ENCODE results near the gene CCNB1IP1.

Gene CCNB1IP1

DNA sequence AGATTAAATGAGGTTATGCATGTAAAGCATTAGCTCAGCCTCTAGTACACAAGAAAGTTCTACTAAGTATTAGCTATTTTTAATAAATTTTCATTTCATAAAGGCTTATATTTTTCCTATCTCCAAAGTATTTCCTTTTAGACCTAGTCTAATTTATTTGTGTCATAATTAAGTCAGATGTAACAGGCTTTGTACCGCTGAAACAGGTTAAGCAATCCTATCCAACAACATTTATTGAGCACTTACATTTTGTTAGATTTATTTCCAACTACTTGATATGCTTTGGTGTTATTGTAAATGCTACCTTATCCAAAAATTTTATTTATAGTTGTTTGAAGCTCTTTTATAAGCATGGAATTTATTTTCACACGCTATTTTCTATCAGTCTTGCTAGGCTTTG is 8.6 kb upstream of the CCNB1IP1 start:
- TF ChIP-seq TEAD4 (IDR thresholded peaks at IDR 0.05) (no peak), CEBPB (IDR thresholded peaks at IDR 0.05) (no peak)
- TF ChIP-seq, protein P1, sequence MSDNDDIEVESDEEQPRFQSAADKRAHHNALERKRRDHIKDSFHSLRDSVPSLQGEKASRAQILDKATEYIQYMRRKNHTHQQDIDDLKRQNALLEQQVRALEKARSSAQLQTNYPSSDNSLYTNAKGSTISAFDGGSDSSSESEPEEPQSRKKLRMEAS (IDR thresholded peaks at IDR 0.05), result no peak

DNA sequence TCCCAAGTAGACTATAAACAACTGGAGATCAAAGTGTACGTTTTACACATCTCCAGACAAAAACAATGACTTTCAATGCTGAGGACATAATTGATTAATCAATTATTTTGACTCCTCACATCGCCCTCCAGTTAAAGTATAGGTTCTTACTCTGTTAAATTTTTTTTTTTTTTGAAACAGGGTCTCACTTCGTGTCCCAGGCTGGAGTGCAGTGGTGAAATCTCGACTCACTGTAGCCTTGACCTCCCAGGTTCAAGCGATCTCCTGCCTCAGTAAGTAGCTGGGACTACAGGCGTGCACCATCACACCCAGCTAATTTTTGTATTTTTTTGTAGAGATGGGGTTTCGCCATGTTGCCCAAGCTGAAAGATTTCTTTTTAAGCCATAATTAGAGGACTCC is 938 bp upstream of the CCNB1IP1 start:
- TF ChIP-seq EP300 (IDR thresholded peaks at IDR 0.05; ENCODE audit: borderline replicate concordance), result no peak
- no peak for TF ChIP-seq EGR1 (IDR thresholded peaks at IDR 0.05)
- no peak for TF ChIP-seq TCF12 (IDR thresholded peaks at IDR 0.05; ENCODE audit: low read depth)
- TF ChIP-seq, protein P2, sequence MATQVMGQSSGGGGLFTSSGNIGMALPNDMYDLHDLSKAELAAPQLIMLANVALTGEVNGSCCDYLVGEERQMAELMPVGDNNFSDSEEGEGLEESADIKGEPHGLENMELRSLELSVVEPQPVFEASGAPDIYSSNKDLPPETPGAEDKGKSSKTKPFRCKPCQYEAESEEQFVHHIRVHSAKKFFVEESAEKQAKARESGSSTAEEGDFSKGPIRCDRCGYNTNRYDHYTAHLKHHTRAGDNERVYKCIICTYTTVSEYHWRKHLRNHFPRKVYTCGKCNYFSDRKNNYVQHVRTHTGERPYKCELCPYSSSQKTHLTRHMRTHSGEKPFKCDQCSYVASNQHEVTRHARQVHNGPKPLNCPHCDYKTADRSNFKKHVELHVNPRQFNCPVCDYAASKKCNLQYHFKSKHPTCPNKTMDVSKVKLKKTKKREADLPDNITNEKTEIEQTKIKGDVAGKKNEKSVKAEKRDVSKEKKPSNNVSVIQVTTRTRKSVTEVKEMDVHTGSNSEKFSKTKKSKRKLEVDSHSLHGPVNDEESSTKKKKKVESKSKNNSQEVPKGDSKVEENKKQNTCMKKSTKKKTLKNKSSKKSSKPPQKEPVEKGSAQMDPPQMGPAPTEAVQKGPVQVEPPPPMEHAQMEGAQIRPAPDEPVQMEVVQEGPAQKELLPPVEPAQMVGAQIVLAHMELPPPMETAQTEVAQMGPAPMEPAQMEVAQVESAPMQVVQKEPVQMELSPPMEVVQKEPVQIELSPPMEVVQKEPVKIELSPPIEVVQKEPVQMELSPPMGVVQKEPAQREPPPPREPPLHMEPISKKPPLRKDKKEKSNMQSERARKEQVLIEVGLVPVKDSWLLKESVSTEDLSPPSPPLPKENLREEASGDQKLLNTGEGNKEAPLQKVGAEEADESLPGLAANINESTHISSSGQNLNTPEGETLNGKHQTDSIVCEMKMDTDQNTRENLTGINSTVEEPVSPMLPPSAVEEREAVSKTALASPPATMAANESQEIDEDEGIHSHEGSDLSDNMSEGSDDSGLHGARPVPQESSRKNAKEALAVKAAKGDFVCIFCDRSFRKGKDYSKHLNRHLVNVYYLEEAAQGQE (IDR thresholded peaks at IDR 0.05; ENCODE audit: low read depth), result no peak
- TF ChIP-seq NFIC (IDR thresholded peaks at IDR 0.05), result no peak
- no peak for TF ChIP-seq CEBPB (IDR thresholded peaks at IDR 0.05)
- TF ChIP-seq TEAD4 (IDR thresholded peaks at IDR 0.05), result no peak
- TF ChIP-seq, protein P1 (IDR thresholded peaks at IDR 0.05), result no peak
- no peak for TF ChIP-seq RAD21 (IDR thresholded peaks at IDR 0.05; ENCODE audit: low read depth)
- TF ChIP-seq YY1 (IDR thresholded peaks at IDR 0.05; ENCODE audit: low read depth), result no peak
- TF ChIP-seq ZBTB7A (IDR thresholded peaks at IDR 0.05; ENCODE audit: low read depth), result no peak
- TF ChIP-seq CREB1 (IDR thresholded peaks at IDR 0.05; ENCODE audit: low read depth), result no peak
- TF ChIP-seq FOXM1 (IDR thresholded peaks at IDR 0.05; ENCODE audit: borderline replicate concordance, low read depth), result no peak

DNA sequence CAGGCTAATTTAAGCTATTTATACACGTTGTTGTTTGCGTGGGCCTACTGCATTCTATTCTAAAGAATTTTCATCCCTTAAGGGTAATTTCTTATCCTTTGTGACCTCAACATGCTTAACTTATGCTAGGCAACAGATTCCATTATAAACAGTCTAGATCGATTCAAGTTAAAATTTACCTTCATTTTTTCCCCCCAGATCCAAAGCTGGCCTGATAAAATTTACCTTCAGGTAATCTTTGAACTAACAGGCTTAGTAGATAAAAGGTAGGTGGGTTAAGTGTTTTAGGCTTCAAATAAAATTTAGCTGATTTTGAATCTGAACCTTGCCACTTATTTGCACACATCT is 389 bp upstream of the CCNB1IP1 start:
- no peak for TF ChIP-seq TCF12 (IDR thresholded peaks at IDR 0.05; ENCODE audit: low read depth)
- no peak for TF ChIP-seq EP300 (IDR thresholded peaks at IDR 0.05; ENCODE audit: borderline replicate concordance)
- TF ChIP-seq FOXM1 (IDR thresholded peaks at IDR 0.05; ENCODE audit: borderline replicate concordance, low read depth), result no peak
- TF ChIP-seq TEAD4 (IDR thresholded peaks at IDR 0.05), result no peak
- no peak for TF ChIP-seq YY1 (IDR thresholded peaks at IDR 0.05; ENCODE audit: low read depth)
- TF ChIP-seq TAF1 (IDR thresholded peaks at IDR 0.05; ENCODE audit: low read depth), result no peak
- TF ChIP-seq, protein P3, sequence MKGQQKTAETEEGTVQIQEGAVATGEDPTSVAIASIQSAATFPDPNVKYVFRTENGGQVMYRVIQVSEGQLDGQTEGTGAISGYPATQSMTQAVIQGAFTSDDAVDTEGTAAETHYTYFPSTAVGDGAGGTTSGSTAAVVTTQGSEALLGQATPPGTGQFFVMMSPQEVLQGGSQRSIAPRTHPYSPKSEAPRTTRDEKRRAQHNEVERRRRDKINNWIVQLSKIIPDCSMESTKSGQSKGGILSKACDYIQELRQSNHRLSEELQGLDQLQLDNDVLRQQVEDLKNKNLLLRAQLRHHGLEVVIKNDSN (IDR thresholded peaks at IDR 0.05), result no peak
- TF ChIP-seq CEBPB (IDR thresholded peaks at IDR 0.05), result no peak
- TF ChIP-seq, protein P1 (IDR thresholded peaks at IDR 0.05), result no peak
- no peak for TF ChIP-seq EGR1 (IDR thresholded peaks at IDR 0.05)
- TF ChIP-seq NFIC (IDR thresholded peaks at IDR 0.05), result no peak
- TF ChIP-seq, protein P2 (IDR thresholded peaks at IDR 0.05; ENCODE audit: low read depth), result no peak
- no peak for TF ChIP-seq RAD21 (IDR thresholded peaks at IDR 0.05; ENCODE audit: low read depth)
- TF ChIP-seq ZBTB7A (IDR thresholded peaks at IDR 0.05; ENCODE audit: low read depth), result no peak

DNA sequence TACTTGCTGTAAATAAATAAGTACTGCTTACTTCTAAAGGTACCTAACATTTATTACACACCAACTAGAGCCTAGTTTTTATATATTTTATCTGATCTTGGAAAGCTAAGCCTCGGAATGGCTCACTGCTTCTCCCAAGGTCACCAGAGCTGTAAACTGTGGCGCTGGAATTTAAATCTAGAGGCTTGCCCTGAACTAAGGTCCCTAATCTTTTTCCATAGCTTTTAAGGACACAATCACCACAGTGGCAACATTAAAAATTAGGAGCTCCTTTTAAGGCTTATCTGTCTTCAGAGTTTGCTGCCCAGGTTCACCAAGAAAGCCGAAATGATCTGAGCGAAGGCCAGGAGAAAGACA is 670 bp downstream of the CCNB1IP1 start:
- TF ChIP-seq YY1 (IDR thresholded peaks at IDR 0.05; ENCODE audit: low read depth) (no peak), CREB1 (IDR thresholded peaks at IDR 0.05; ENCODE audit: low read depth) (no peak), FOXM1 (IDR thresholded peaks at IDR 0.05; ENCODE audit: borderline replicate concordance, low read depth) (no peak), TCF12 (IDR thresholded peaks at IDR 0.05; ENCODE audit: low read depth) (no peak), CEBPB (IDR thresholded peaks at IDR 0.05) (no peak)
- TF ChIP-seq, protein P1 (IDR thresholded peaks at IDR 0.05), result no peak

DNA sequence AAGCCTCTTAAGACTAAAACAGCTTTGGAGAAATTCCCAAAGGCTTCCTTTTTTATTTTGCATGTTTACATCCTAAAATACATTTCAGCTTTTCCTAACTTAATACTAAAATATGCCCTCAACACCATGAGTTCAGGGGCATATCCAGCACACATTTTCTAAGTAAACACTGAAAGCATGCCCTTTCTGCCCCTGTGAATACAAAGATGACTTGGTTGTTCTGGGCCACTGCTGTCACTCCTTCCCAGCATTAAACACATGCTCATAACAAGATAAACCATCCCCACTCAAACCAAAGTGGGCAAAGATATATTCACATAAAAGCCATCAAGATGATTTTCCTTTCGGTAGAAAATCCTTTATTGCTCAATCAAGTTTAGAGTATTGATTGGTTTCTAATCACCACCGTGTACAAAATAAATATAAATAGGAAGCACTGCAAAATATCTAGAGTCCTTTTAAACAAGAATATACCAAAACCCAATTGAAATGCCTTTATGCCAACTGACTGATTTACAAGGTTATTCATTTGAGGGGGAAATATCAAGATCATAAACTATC is 1.9 kb downstream of the CCNB1IP1 start:
- TF ChIP-seq ZBTB7A (IDR thresholded peaks at IDR 0.05; ENCODE audit: low read depth) (no peak), CEBPB (IDR thresholded peaks at IDR 0.05) (no peak), NFIC (IDR thresholded peaks at IDR 0.05) (no peak), RAD21 (IDR thresholded peaks at IDR 0.05; ENCODE audit: low read depth) (no peak), FOXM1 (IDR thresholded peaks at IDR 0.05; ENCODE audit: borderline replicate concordance, low read depth) (no peak), YY1 (IDR thresholded peaks at IDR 0.05; ENCODE audit: low read depth) (no peak)
- TF ChIP-seq, protein P1 (IDR thresholded peaks at IDR 0.05), result no peak
- TF ChIP-seq, protein P2 (IDR thresholded peaks at IDR 0.05; ENCODE audit: low read depth), result no peak

All from Ishikawa (cell line).